Amniotic stem cell (primary cell): Measurements from ENCODE around the gene KANK4.

Source experiments
- DNase-seq: peaks from one replicate; lab custom pipeline; 2025; lab: John Stamatoyannopoulos, UW

Gene KANK4

DNA sequence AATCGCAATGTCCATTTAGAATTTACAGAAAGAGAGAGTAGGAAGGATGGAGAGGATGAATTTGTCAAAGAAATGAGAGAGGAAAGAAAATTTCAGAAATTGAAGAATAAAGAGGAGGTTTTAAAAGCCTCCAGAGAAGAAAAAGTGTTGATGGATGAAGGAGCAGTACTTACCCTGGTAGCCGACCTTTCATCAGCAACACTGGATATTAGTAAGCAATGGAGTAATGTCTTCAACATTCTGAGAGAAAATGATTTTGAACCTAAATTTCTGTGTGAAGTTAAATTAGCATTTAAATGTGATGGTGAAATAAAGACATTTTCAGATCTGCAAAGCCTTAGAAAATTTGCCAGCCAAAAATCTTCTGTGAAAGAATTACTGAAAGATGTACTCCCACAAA, 112.0 kb downstream of the KANK4 start:
- no peak for DNase-seq

DNA sequence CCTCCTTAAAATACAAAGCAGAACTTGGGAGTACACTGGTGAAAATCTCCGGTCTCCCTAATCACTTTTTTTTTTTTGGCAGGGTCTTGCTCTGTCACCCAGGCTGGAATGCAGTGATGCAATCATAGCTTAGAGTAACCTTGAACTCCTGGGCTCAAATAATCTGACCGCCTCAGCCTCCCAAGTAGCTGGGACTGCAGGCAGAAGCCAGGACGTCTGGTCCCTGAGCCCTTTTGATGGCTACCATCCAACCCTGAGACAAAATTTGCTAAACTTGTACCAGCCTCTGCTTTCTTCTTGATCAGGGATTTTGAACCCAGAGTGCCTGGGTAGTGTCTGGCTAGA, 120.5 kb downstream of the KANK4 start:
- no peak for DNase-seq

DNA sequence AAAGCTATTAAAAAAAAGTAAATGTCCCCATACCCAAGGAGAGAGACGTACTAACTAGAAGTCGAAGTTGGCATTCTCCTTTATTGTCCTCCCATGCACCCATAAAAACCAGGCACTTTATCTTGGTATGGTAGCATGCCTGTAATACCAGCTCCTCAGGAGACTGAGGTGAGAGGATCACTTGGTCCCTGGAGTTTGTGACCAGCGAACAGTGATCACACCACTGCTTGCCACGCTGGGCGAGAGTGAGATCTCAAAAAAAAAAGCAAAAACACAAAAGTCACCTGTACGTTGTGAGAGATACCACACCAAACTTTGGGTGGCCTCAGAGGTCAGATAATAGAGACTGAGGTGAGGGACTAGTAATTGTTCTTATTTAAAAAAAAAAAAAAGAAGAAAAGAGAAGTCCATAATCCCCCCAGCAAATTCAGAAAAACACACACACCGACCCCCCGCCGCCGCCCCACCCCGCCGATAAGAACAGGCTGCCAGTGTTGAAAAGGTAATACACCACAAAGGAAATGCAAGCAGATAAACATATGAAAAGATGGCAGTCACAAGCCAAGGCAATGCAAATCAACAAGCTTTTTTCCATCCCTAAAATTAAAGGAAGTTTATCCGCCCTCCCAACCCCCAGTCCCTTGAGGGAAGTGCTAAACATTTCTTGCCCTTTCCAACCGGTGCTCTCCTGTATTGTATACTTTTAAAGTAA, 121.0 kb downstream of the KANK4 start:
- DNase-seq, result no peak

GRCh38 chr1:62196086-62196690, 123.0 kb downstream of the KANK4 start:
- no peak for DNase-seq

DNA sequence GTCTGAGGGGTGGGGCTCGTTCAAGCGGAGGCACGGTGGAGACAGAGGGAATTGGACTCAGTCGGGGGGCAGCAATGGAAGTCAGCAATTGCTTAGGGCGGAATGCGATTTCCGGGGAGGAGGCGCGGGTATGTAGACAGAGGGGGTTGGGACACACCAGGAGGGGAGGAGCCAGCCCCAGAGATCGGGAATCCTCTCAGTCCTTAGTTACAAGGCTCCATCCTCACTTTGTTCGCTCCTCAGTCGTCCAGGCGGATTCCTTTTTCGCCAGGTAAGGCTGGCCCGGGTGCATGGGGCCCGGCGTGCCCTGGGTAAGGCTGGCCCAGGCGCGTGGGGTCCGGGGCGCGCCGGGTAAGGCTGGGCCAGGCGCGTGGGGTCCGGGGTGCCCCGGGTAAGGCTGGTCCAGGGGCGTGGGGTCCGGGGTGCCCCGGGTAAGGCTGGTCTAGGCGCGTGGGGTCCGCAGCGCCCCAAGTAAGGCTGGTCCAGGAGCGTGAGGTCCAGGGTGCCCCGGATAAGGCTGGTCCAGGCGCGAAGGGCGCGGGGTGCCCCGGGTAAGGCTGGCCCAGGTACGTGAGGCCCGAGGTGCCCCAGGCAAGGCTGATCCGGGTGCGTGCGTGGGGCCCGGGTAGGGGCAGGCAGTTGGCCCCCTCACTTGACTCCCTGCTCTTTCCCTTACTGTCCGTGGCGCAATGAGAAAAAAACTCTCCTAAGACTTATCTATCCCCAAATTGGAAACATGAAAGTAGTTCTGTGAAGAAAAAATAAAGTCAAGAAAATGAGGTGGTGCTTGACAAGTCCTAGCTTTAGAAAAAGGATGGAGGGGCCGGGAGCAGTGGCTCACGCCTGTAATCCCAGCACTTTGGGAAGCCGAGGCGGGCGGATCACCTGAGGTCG, 124.3 kb downstream of the KANK4 start, which contains the start of gene L1TD1:
Gene L1TD1, plus strand, starts transcription at position 199 of the 894 bp plus-strand sequence. CDS start 11,780 bp downstream, outside the sequence.
- DNase-seq, result no peak

GRCh38 chr1:62188111-62188510, 131.1 kb downstream of the KANK4 start:
- no peak for DNase-seq

- no peak for DNase-seq
Observed at GRCh38 chr1:62187548-62187947, 131.7 kb downstream of the KANK4 start.
